H1 (cell line): ENCODE data around the gene ODC1. TPM values are rescaled to one million over a fixed set of nuclear protein-coding genes. Genes with fewer than 3 reads are reported as not detected.

Experiments used
- NRF1 ChIP-seq: IDR thresholded peaks from 2 replicates; pipeline ENCODE4 v1.6.1; 2011; ENCODE audit warnings: mild to moderate bottlenecking, low read depth, low read length, improper control_type of control experiment
- YY1 ChIP-seq: IDR thresholded peaks from 2 replicates; pipeline ENCODE4 v1.6.1; 2011; ENCODE audit warnings: low read depth, mild to moderate bottlenecking, low read length
- polyA plus RNA-seq, 7 experiments: library from polyadenylated mRNA; depleted of rRNA in 3 of 7; stranded (reverse) in 5 of 7; unstranded in 2 of 7; fragments of >200 nt in 5 of 7; fragments of 200-250 nt in 2 of 7; gene quantifications; 1 replicate in 5 of 7; 2 replicates in 1 of 7; 4 replicates in 1 of 7; pipeline versions ENCODE4 v1.2.1 to v1.2.3, GENCODE V29; 2011 to 2013; ENCODE audit warnings: missing spikeins in 2 of 7, mixed read lengths in 2 of 7
- total RNA-seq: library from RNA; stranded (reverse); fragmentation: NEBNext Ultra II Directional; extraction: Animal tissue kit (Norgen Biotek cat#: 25700); gene quantifications from 2 replicates; pipeline ENCODE4 v1.2.1, GENCODE V29; 2021

Gene ODC1
- total and polyA plus RNA-seq, 2 of the 8 experiments (the other 6 are each of a cell fraction or from before 2014, with no cell fraction given) = 57.2 to 76.7 TPM

GRCh38 chr2:10452956-10453904 is 5.1 kb upstream of the ODC1 start (continued):
- no peak for TF ChIP-seq YY1
- TF ChIP-seq NRF1 = no peak
